Measurements from ENCODE around the gene RAD51B.

GRCh38 chr14:68253878-68254528, 434.4 kb downstream of the RAD51B start:
- TF ChIP-seq, protein P1, sequence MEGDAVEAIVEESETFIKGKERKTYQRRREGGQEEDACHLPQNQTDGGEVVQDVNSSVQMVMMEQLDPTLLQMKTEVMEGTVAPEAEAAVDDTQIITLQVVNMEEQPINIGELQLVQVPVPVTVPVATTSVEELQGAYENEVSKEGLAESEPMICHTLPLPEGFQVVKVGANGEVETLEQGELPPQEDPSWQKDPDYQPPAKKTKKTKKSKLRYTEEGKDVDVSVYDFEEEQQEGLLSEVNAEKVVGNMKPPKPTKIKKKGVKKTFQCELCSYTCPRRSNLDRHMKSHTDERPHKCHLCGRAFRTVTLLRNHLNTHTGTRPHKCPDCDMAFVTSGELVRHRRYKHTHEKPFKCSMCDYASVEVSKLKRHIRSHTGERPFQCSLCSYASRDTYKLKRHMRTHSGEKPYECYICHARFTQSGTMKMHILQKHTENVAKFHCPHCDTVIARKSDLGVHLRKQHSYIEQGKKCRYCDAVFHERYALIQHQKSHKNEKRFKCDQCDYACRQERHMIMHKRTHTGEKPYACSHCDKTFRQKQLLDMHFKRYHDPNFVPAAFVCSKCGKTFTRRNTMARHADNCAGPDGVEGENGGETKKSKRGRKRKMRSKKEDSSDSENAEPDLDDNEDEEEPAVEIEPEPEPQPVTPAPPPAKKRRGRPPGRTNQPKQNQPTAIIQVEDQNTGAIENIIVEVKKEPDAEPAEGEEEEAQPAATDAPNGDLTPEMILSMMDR (IDR thresholded peaks at IDR 0.05), result no peak
- TF ChIP-seq POLR2AphosphoS5 (IDR thresholded peaks at IDR 0.05) (no peak), POLR2A (IDR thresholded peaks at IDR 0.05) (no peak), EP300 (IDR thresholded peaks at IDR 0.05) (no peak)

All from upper lobe of left lung (tissue), 4 donors.